ENCODE data around the gene ATP7B.

DNA sequence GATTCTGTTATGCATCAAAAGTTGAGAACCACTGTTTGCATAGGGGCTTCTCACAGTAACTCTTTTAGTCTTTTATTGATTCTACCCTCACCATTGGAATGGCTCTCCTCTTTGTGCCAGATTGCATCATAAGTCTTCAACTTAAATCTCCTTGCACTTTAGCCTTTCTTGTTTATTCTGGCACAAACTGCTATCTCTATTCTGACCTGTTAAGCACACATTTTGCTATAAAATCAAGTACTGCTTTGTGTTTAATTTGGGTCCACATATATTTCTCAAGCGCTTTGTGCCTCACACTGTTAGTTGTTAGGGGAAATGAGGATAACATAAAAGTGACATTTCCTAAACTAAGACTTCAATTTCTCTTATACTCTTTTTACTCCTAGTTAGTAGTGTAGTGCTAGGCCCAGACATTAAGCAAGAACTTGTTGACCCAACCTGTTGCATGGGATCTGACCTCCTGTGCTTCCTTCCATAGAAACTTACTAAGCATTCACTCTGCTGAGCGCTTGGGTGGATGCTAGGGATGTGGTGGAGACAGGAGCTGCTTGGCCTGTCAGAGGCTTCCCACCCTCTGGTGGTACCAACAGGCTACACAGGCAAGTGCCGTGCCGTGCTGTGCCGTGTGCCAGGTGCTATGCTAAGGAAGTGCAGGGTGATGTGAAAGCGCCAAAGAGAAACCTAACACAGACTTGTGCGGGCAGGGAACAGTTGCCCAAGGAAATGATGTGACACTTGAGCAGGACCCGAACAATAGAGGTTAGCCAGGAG is 14.4 kb upstream of the ATP7B start:
- TF ChIP-seq SUZ12 (IDR thresholded peaks at IDR 0.05; ENCODE audit: extremely low read depth, insufficient read depth, insufficient read length) = no peak
- TF ChIP-seq ZNF274 (IDR thresholded peaks at IDR 0.05; ENCODE audit: low read depth, low read length) = no peak

Data from NT2/D1 (cell line).